Esophagus muscularis mucosa (tissue), 4 donors: ENCODE data around the gene ALS2. TPM values are rescaled to one million over a fixed set of nuclear protein-coding genes. Genes with fewer than 3 reads are reported as not detected.
"Not testable (repeated sequence)": the region's sequence is repeated elsewhere in the genome, so short reads cannot be mapped to it uniquely, and the experiment has no call there.

Experiments
- DNase-seq: peaks from one replicate; pipeline ENCODE4 v3.0.0-alpha.2; 2017; ENCODE audit errors: extremely low spot score
- H3K27ac ChIP-seq, 4 donors: fragments of 200-600 bp; sonication (generic); replicated peaks in 1 of 4; 1 replicate in 3 of 4; 2 replicates in 1 of 4; pipeline ENCODE4 v1.5.1; 2016 to 2019; ENCODE audit warnings: mild to moderate bottlenecking in 1 of 4
- H3K27me3 ChIP-seq, 4 donors: fragments of 200-600 bp; sonication (generic); one replicate each; pipeline versions ENCODE4 v1.5.1 to v1.6.0; 2016 to 2019
- H3K36me3 ChIP-seq, 4 donors: fragments of 200-600 bp; sonication (generic); one replicate each; pipeline ENCODE4 v1.5.1; 2016 to 2019
- H3K4me1 ChIP-seq, 4 donors: fragments of 200-600 bp; sonication (generic); one replicate each; pipeline ENCODE4 v1.5.1; 2016 to 2019
- H3K4me3 ChIP-seq, 4 donors: fragments of 200-600 bp; sonication (generic); 1 replicate in 2 of 4; 2 replicates in 2 of 4; pipeline ENCODE4 v1.5.1; 2016 to 2019; ENCODE audit warnings: mild to moderate bottlenecking in 4 of 4, moderate library complexity in 1 of 4
- H3K9me3 ChIP-seq, 4 donors: fragments of 200-600 bp; sonication (generic); 1 replicate in 3 of 4; 2 replicates in 1 of 4; pipeline ENCODE4 v1.5.1; 2016 to 2019
- EP300 ChIP-seq: sonication (generic); formaldehyde crosslinking; IDR thresholded peaks from one replicate; pipeline ENCODE4 v1.6.1; 2017; ENCODE audit warnings: antibody characterized with exemption
- POLR2A ChIP-seq: fragments of 450-650 bp; IDR thresholded peaks from one replicate; pipeline ENCODE4 v1.6.1; 2017; ENCODE audit warnings: antibody characterized with exemption, moderate library complexity, mild to moderate bottlenecking, low read depth
- POLR2AphosphoS5 ChIP-seq, 2 donors: sonication (generic); formaldehyde crosslinking; IDR thresholded peaks; one replicate each; pipeline ENCODE4 v1.6.1; 2017; ENCODE audit warnings: antibody characterized with exemption in 2 of 2
- WGBS: methylation state at CpG from one replicate; pipeline ENCODE4 v1.1.5; 2018; 5-methylcytosine and 5-hydroxymethylcytosine counted together
- intact Hi-C: fragments of 100-400 bp; cut with DNase I; formaldehyde crosslinking; loops from one replicate; pipeline ENCODE4 v1.15.1; 2023
- total RNA-seq, 4 donors: library from RNA; depleted of rRNA; stranded (reverse); fragments of >200 nt; gene quantifications; one replicate each; pipeline versions ENCODE4 v1.1.0 to v1.2.1, GENCODE V29; 2016
- TF ChIP-seq, protein P1 (sequence below), 3 experiments: fragments of 200-600 bp in 2 of 3; fragments of 450-650 bp in 1 of 3; sonication (generic) in 2 of 3; IDR thresholded peaks; one replicate each; pipeline ENCODE4 v1.5.1; 2017 to 2019; ENCODE audit warnings: antibody characterized with exemption in 3 of 3, mild to moderate bottlenecking in 2 of 3, moderate library complexity in 1 of 3

Gene ALS2
- total RNA-seq, 4 donors from 2014 or later, result 12.6 to 22.4 (median 17.0) TPM

GRCh38 chr2:201821080-201821479 is 40.3 kb upstream of the ALS2 start:
- H3K36me3 ChIP-seq, result no peaks in the 10 kb centered on the region
- TF ChIP-seq EP300 (no peak), POLR2A (no peak), POLR2AphosphoS5 (IDR thresholded peaks at IDR 0.05) (no peak)
- TF ChIP-seq, protein P1, sequence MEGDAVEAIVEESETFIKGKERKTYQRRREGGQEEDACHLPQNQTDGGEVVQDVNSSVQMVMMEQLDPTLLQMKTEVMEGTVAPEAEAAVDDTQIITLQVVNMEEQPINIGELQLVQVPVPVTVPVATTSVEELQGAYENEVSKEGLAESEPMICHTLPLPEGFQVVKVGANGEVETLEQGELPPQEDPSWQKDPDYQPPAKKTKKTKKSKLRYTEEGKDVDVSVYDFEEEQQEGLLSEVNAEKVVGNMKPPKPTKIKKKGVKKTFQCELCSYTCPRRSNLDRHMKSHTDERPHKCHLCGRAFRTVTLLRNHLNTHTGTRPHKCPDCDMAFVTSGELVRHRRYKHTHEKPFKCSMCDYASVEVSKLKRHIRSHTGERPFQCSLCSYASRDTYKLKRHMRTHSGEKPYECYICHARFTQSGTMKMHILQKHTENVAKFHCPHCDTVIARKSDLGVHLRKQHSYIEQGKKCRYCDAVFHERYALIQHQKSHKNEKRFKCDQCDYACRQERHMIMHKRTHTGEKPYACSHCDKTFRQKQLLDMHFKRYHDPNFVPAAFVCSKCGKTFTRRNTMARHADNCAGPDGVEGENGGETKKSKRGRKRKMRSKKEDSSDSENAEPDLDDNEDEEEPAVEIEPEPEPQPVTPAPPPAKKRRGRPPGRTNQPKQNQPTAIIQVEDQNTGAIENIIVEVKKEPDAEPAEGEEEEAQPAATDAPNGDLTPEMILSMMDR (IDR thresholded peaks at IDR 0.05), result no peak
- intact Hi-C loops, result no loop called here

DNA sequence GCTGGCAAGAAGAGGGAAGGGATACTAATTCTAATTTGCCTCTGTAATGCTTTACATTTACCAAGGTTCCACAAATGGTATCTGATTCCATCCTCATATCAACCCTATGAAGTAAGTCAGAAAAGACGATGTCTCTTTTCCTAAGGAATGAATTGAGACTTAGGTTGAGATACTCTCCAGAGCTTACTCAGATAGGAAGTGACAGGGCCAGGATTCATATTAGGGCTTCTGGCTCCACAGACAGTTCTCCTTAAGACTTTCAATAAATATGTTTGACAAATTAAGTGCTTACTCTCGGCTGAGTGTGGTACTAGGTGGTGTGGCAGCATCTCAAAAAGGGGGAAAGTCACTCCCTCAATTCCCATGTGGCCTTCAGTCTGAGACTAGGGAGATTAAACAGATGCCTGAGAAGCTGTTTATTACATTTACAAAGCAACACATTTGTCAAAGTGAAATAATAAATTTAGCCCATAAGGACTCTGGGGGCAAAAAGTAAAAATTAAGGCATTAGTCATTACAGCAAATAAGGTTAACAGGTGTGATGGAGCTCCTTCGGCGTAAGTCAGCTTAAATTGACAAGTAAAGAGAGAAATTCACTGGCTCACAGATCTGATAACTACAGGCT is 39.8 kb upstream of the ALS2 start:
- no peak for DNase-seq
- TF ChIP-seq POLR2A (no peak), EP300 (no peak), POLR2AphosphoS5 (IDR thresholded peaks at IDR 0.05) (no peak)
- TF ChIP-seq, protein P1 (IDR thresholded peaks at IDR 0.05), result no peak
- H3K36me3 ChIP-seq, result no peaks in the 10 kb centered on the region
- WGBS, result 65% methylated on average over 4 of the region's 4 CpGs
- H3K27me3 ChIP-seq, result no peaks in the 10 kb centered on the region
- H3K9me3 ChIP-seq, result no peaks in the 10 kb centered on the region
- no peak overlapping the region for H3K27ac ChIP-seq
- H3K4me1 ChIP-seq, result no peaks in the 10 kb centered on the region
- H3K4me3 ChIP-seq, result no peak overlapping the region
- intact Hi-C loops, result no loop called here

More at GRCh38 chr2:201821080-201821479, 40.3 kb upstream of the ALS2 start:
- no peaks in the 10 kb centered on the region for H3K4me1 ChIP-seq
- 94% methylated on average over 5 of the region's 5 CpGs for WGBS
- H3K9me3 ChIP-seq, result no peaks in the 10 kb centered on the region
- no peaks in the 10 kb centered on the region for H3K27me3 ChIP-seq
- H3K27ac ChIP-seq, result no peak overlapping the region
- H3K4me3 ChIP-seq, result no peak overlapping the region
- no peak for DNase-seq

GRCh38 chr2:201816657-201817575 is 36.2 kb upstream of the ALS2 start:
- no peak overlapping the region for H3K4me3 ChIP-seq
- no peaks in the 10 kb centered on the region for H3K36me3 ChIP-seq
- intact Hi-C loops, result no loop called here
- H3K4me1 ChIP-seq, result no peaks in the 10 kb centered on the region
- no peak overlapping the region for H3K27ac ChIP-seq
- 91% methylated on average over 5 of the region's 5 CpGs for WGBS
- DNase-seq, result no peak
- TF ChIP-seq POLR2AphosphoS5 (IDR thresholded peaks at IDR 0.05), result no peak
- no peak for TF ChIP-seq POLR2A
- TF ChIP-seq EP300, result no peak
- TF ChIP-seq, protein P1 (IDR thresholded peaks at IDR 0.05), result no peak
- H3K27me3 ChIP-seq, result no peaks in the 10 kb centered on the region
- H3K9me3 ChIP-seq, result no peaks in the 10 kb centered on the region

- H3K27ac ChIP-seq, result no peak overlapping the region
- H3K9me3 ChIP-seq, result no peaks in the 10 kb centered on the region
- H3K27me3 ChIP-seq, result peaks cover 0 to 6% (median 0%) of the 10 kb centered on the region in 4 donors
- 56% methylated on average over 9 of the region's 9 CpGs for WGBS
- H3K36me3 ChIP-seq, result no peaks in the 10 kb centered on the region
- no peak for DNase-seq
- intact Hi-C loops, result no loop called here
- H3K4me1 ChIP-seq, result no peaks in the 10 kb centered on the region
- TF ChIP-seq POLR2A (no peak), EP300 (no peak), POLR2AphosphoS5 (IDR thresholded peaks at IDR 0.05) (no peak)
- TF ChIP-seq, protein P1 (IDR thresholded peaks at IDR 0.05), result no peak
- no peak overlapping the region for H3K4me3 ChIP-seq
Measured at GRCh38 chr2:201813996-201814760, 33.4 kb upstream of the ALS2 start.

DNA sequence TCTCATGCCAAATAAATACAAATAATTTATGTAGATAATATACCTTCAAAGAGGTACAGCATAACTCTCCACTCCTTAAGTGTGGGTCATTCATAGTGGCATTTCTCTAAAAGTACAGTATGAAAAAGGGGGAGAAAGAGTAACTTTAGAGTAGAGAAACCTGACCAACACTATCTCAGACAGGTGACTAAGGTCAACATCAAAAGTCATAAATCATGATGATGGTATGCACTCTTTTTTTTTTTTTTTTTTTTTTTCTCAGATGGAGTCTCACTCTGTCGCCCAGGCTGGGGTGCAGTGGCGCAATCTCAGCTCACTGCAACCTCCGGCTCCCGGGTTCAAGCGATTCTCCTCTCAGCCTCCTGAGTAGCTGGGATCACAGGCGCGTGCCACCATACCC is 29.9 kb upstream of the ALS2 start:
- H3K4me3 ChIP-seq, intact Hi-C loops, H3K9me3 ChIP-seq, DNase-seq, H3K27me3 ChIP-seq, H3K27ac ChIP-seq, H3K36me3 ChIP-seq, H3K4me1 ChIP-seq: not testable (repeated sequence)
- WGBS, result 88% methylated on average over 7 of the region's 7 CpGs
